Activated B cell treated with CpG ODN at 0.5 μM for 24 hours (primary cell): ENCODE data around the gene SPSB1. TPM values are rescaled to one million over a fixed set of nuclear protein-coding genes. Genes with fewer than 3 reads are reported as not detected.

ENCODE experiments used
- ATAC-seq: fragments of 200-7000 bp; cut with Tn5 transposase; one replicate; pipeline ENCODE4 v1.10.0; 2021; ENCODE audit warnings: low read depth, mild to moderate bottlenecking, moderate library complexity
- CTCF ChIA-PET: fragments of 350-600 bp; sonication (Branson Sonifier 250); formaldehyde crosslinking; loops from one replicate; lab custom pipeline; 2021; ENCODE audit warnings: antibody characterized with exemption; lab: Charles Lee
- POLR2A ChIA-PET: fragments of 350-600 bp; sonication (Branson Sonifier 250); formaldehyde crosslinking; loops from one replicate; lab custom pipeline; 2021; ENCODE audit warnings: antibody characterized with exemption; lab: Charles Lee
- DNase-seq: peaks from one replicate; pipeline ENCODE4 v3.0.0; 2022
- H3K27ac Mint-ChIP-seq: one replicate; pipeline ENCODE4 v1.8.0; 2020; ENCODE audit warnings: mixed read lengths
- H3K27me3 Mint-ChIP-seq: one replicate; pipeline ENCODE4 v1.8.0; 2021; ENCODE audit warnings: mixed read lengths
- H3K36me3 Mint-ChIP-seq: one replicate; pipeline ENCODE4 v1.8.0; 2021; ENCODE audit warnings: low read depth, mixed read lengths
- H3K4me1 Mint-ChIP-seq: one replicate; pipeline ENCODE4 v1.8.0; 2021; ENCODE audit warnings: mixed read lengths
- H3K4me3 Mint-ChIP-seq: one replicate; pipeline ENCODE4 v1.8.0; 2020; ENCODE audit warnings: mild to moderate bottlenecking, mixed read lengths
- H3K9me3 Mint-ChIP-seq: one replicate; pipeline ENCODE4 v1.8.0; 2020; ENCODE audit warnings: mixed read lengths
- CTCF ChIP-seq: fragments of 200-600 bp; IDR thresholded peaks from one replicate; pipeline ENCODE4 v1.8.0; 2022; ENCODE audit warnings: antibody characterized with exemption, mild to moderate bottlenecking
- intact Hi-C: fragments of 100-400 bp; cut with micrococcal nuclease; formaldehyde crosslinking; loops from one replicate; pipeline ENCODE4 v1.15.1; 2024
- total RNA-seq: library from RNA; stranded (reverse); gene quantifications from 2 replicates; pipeline ENCODE4 v1.2.3, GENCODE V29; 2022

The SPSB1 gene
- 5.8 and 6.1 TPM in 2 replicates for total RNA-seq

- ChIA-PET CTCF (interaction anchor here (0.6 to 6.0 kb wide), 3 partner anchors 134 to 198 kb away, joined by 3 to 200 read pairs (median 8); no protein-coding TSS in a partner anchor), POLR2A (interaction anchor here (0.5 to 1.3 kb wide), 4 partner anchors 126 to 1880 kb away, joined by 3 to 4 read pairs (median 3); no protein-coding TSS in a partner anchor)
- Mint-ChIP-seq H3K4me3 (peak within 1 kb of the TSS; percentile 67), H3K9me3 (peaks cover 6% of the 10 kb centered on the region), H3K4me1 (peaks cover 6% of the 10 kb centered on the region), H3K27me3 (no peaks in the 10 kb centered on the region), H3K36me3 (no peaks in the 10 kb centered on the region), H3K27ac (no peak within 1 kb of the TSS)
- TF ChIP-seq CTCF, result no peak
- DNase-seq (peak; percentile 52), ATAC-seq (peak; percentile 66)
- intact Hi-C loops, result loop anchor here (1.0 to 2.0 kb wide), 3 partner anchors 70 to 134 kb away; no protein-coding TSS in a partner anchor
Observed at GRCh38 chr1:9292361-9293240, at the start of gene SPSB1. Gene SPSB1, plus strand, starts transcription at chr1:9292894. Its CDS starts 62,998 bp downstream, at chr1:9355892.

GRCh38 chr1:9243066-9243739, 49.5 kb upstream of the SPSB1 start:
- no peaks in the 10 kb centered on the region for H3K27me3 Mint-ChIP-seq
- CTCF ChIA-PET, result no interaction called here
- intact Hi-C loops, result no loop called here
- DNase-seq (no peak), ATAC-seq (no peak)
- no peak overlapping the region for H3K4me3 Mint-ChIP-seq
- POLR2A ChIA-PET, result no interaction called here
- H3K36me3 Mint-ChIP-seq, result peaks cover 25% of the 10 kb centered on the region
- H3K9me3 Mint-ChIP-seq, result no peaks in the 10 kb centered on the region
- no peak overlapping the region for H3K27ac Mint-ChIP-seq
- TF ChIP-seq CTCF, result no peak
- peaks cover 26% of the 10 kb centered on the region for H3K4me1 Mint-ChIP-seq

- ATAC-seq (no peak), DNase-seq (no peak)
- TF ChIP-seq CTCF, result no peak
- Mint-ChIP-seq H3K9me3 (no peaks in the 10 kb centered on the region), H3K4me1 (peaks cover 13% of the 10 kb centered on the region), H3K27me3 (no peaks in the 10 kb centered on the region), H3K4me3 (no peak overlapping the region), H3K36me3 (peaks cover 31% of the 10 kb centered on the region), H3K27ac (no peak overlapping the region)
- ChIA-PET CTCF (interaction anchor here (1.2 to 1.5 kb wide), 2 partner anchors 10 to 246 kb away, joined by 3 to 4 read pairs; partner anchors contain the start of gene H6PD), POLR2A (interaction anchor here (2.1 kb wide), 1 partner anchor 10 kb away, joined by 8 read pairs; the partner anchor contains the start of gene H6PD)
- intact Hi-C loops, result no loop called here
Observed at GRCh38 chr1:9244501-9245229, 48.0 kb upstream of the SPSB1 start.

- ChIA-PET POLR2A (interaction anchor here (2.1 kb wide), 1 partner anchor 11 kb away, joined by 8 read pairs; the partner anchor contains the start of gene H6PD), CTCF (interaction anchor here (1.2 to 1.5 kb wide), 2 partner anchors 11 to 246 kb away, joined by 3 to 4 read pairs; partner anchors contain the start of gene H6PD)
- intact Hi-C loops, result no loop called here
- no peak for TF ChIP-seq CTCF
- Mint-ChIP-seq H3K4me3 (no peak overlapping the region), H3K36me3 (peaks cover 30% of the 10 kb centered on the region), H3K4me1 (peaks cover 8% of the 10 kb centered on the region), H3K27ac (no peak overlapping the region), H3K9me3 (no peaks in the 10 kb centered on the region), H3K27me3 (no peaks in the 10 kb centered on the region)
- no peak for DNase-seq
- ATAC-seq, result no peak
Observed at GRCh38 chr1:9245230-9245619, 47.5 kb upstream of the SPSB1 start.
